LNCaP clone FGC (cell line): ENCODE data around the gene MRPS27.

Source experiments
- DNase-seq: peaks from one replicate; pipeline ENCODE4 v3.0.0-alpha.2; 2011; ENCODE audit warnings: low read depth
- H3K4me3 ChIP-seq: 2 replicates; pipeline ENCODE4 v1.5.1; 2011; ENCODE audit warnings: mild to moderate bottlenecking, low read depth, low read length, control low read depth
- CTCF ChIP-seq: IDR thresholded peaks from 2 replicates; pipeline ENCODE4 v1.5.1; 2012; ENCODE audit warnings: mild to moderate bottlenecking; ENCODE audit not compliant: control insufficient read depth, insufficient read depth; ENCODE audit errors: extremely low read depth

The MRPS27 gene

GRCh38 chr5:72244862-72245371 is 75.1 kb downstream of the MRPS27 start:
- no peak overlapping the region for H3K4me3 ChIP-seq
- TF ChIP-seq CTCF = peak; percentile 48
- peak; percentile 65 for DNase-seq

GRCh38 chr5:72243706-72244105 is 76.3 kb downstream of the MRPS27 start:
- no peak for TF ChIP-seq CTCF
- H3K4me3 ChIP-seq = no peak overlapping the region
- DNase-seq = no peak

GRCh38 chr5:72242796-72243475 is 77.1 kb downstream of the MRPS27 start:
- no peak for DNase-seq
- TF ChIP-seq CTCF = no peak
- no peak overlapping the region for H3K4me3 ChIP-seq

GRCh38 chr5:72241346-72242003 is 78.6 kb downstream of the MRPS27 start:
- DNase-seq = no peak
- no peak overlapping the region for H3K4me3 ChIP-seq
- TF ChIP-seq CTCF = no peak

GRCh38 chr5:72238712-72239445 is 81.2 kb downstream of the MRPS27 start:
- no peak for DNase-seq
- no peak for TF ChIP-seq CTCF
- H3K4me3 ChIP-seq = no peak overlapping the region

GRCh38 chr5:72237879-72238278 is 82.2 kb downstream of the MRPS27 start:
- TF ChIP-seq CTCF = no peak
- no peak for DNase-seq
- H3K4me3 ChIP-seq = no peak overlapping the region
